HuH-7 (cell line): Measurements from ENCODE around the gene ST8SIA5.

Source experiments
- DNase-seq: peaks from one replicate; pipeline ENCODE4 v3.0.0; 2011; ENCODE audit warnings: low spot score

ST8SIA5 gene

GRCh38 chr18:46706968-46707367, 49.9 kb downstream of the ST8SIA5 start:
- DNase-seq = no peak

DNA sequence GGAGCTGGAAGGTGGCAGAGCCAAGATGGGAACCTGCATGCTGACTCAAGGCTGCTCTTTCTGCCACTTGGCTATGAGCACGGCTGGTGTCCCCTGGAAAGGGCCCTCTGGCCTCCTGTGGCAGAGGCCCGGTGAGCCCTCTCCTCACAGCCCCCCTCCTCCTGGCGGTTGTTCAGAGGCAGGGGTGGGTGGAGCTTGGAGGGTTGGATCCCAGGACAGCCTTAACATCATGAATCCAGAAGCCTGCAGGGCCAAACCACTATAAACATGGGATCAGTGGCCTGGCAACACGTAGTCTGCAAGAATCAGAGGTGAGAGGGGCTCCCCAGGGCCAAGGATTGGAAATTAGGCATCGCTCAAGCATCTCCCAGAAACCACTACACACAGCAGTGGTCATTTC, 51.3 kb downstream of the ST8SIA5 start:
- DNase-seq = no peak

DNA sequence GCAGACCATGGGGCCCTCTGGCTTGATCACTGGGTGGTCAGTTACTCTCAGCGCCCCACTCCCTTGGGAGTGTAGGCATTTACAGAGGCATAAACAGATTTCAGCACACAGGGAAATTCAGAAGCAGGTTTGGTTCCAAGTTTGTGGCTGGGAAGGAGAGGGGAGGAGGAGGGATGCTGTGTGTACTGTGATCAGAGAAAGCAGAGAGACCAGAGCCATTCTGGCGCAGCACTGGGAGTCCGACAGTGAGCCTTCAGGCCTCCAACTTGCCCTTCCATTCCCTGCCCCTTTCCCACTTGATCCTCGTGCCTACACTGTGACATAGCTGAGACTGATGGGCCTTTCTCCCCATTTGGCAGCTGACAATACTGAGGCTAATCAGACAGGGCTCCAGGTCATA, 52.0 kb downstream of the ST8SIA5 start:
- no peak for DNase-seq

GRCh38 chr18:46704189-46704588, 52.7 kb downstream of the ST8SIA5 start:
- no peak for DNase-seq

GRCh38 chr18:46702471-46702870, 54.4 kb downstream of the ST8SIA5 start:
- DNase-seq = no peak

DNA sequence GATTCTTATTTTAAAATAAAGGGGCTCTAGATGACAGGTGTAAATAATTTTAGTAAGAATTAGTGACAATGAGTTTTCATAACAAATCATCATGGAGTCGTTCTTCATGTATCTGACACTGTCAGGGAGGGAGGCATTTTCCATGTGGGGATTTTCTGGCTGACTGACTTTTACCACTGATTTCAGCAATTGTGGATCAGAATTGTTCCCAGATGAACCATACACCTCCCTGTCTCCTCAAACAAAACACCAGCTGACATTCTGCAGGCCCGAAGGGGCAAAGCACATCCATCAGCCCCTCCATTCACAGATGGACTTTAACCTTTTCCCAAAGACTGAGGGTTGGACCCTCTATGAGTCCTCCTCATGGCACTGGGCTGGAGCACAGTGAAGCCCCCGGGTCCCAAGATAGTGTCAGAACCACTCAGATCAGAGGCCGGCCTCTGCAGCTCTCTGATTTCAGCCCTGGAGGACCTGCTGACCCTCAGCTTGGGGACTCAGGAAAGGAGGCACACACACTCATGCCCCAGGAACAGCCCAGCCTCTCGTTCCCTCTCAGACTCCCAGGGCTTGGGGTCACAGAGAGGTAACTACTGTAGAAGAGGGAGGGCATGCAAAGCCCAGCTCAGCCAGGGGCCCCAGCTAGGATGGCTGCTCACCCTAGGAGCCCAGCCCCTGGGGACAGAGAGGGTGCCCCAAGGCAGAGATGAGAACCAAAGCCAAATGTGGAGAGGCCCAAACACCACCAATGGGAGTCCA, 56.6 kb downstream of the ST8SIA5 start:
- no peak for DNase-seq

- DNase-seq = no peak
These were observed 60.2 kb downstream of the ST8SIA5 start for GRCh38 chr18:46696702-46697101.

DNA sequence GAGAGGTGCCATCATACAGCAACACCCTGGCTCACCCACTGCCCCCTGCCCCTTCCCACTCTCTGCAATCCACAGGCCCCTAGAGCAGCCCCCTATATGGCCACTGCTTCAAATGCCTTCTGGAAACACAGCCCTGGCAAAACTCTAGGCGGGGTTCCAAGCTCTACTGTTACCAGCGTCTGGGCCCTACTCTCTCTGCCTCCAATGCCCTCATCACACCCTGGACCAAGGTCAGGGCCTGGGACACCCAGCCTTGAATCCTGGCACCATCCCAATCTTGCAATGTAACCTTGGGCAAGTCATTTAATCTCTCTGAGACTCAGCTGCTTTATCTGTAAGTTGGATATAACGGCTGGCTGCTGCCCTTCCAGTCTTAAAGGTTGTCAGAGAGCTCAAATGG, 60.6 kb downstream of the ST8SIA5 start:
- no peak for DNase-seq

- no peak for DNase-seq
These were observed 62.9 kb downstream of the ST8SIA5 start for GRCh38 chr18:46693996-46694395.

GRCh38 chr18:46688853-46689525, 67.9 kb downstream of the ST8SIA5 start:
- DNase-seq = no peak

- no peak for DNase-seq
These were observed 70.7 kb downstream of the ST8SIA5 start for GRCh38 chr18:46686186-46686585.

- no peak for DNase-seq
These were observed 73.6 kb downstream of the ST8SIA5 start for GRCh38 chr18:46683252-46683651.

- DNase-seq = no peak
These were observed 75.8 kb downstream of the ST8SIA5 start for GRCh38 chr18:46680784-46681695.

- no peak for DNase-seq
These were observed 76.8 kb downstream of the ST8SIA5 start for GRCh38 chr18:46679846-46680598.

DNA sequence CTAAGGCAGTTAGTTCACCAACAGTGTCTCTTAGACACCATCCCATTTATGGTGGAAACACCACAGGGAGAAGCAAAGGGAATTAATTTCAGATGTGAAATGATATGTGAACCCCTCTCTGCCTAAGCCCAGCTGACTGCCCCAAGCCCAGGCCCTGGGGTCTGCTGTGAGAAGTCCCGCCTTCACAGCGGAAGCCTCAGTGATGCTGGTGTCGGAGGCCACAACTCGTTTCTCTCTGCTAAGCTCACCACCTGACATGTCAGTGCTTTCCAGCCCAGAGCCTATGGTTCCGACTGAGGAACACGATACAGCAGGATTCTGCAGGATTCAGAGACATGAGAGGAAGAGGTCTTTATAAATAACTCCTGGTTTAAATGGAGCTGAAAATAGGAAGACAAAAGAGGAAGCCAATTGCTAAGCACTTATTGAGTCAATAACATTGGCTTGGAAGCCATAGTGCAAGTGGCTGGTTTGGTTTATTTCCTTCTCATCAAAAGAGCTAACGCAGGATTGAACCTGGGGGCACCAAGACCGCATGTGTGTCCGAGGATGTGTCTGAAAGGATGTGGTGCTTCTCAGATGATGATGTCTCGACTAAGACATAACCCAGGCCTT, 78.0 kb downstream of the ST8SIA5 start:
- DNase-seq = no peak

GRCh38 chr18:46678041-46678440, 78.8 kb downstream of the ST8SIA5 start:
- DNase-seq = no peak

- peak; percentile 20 for DNase-seq
These were observed 79.2 kb downstream of the ST8SIA5 start for GRCh38 chr18:46677611-46678010.

GRCh38 chr18:46676182-46676835, 80.5 kb downstream of the ST8SIA5 start:
- DNase-seq = no peak

GRCh38 chr18:46675112-46675511, 81.7 kb downstream of the ST8SIA5 start:
- no peak for DNase-seq

DNA sequence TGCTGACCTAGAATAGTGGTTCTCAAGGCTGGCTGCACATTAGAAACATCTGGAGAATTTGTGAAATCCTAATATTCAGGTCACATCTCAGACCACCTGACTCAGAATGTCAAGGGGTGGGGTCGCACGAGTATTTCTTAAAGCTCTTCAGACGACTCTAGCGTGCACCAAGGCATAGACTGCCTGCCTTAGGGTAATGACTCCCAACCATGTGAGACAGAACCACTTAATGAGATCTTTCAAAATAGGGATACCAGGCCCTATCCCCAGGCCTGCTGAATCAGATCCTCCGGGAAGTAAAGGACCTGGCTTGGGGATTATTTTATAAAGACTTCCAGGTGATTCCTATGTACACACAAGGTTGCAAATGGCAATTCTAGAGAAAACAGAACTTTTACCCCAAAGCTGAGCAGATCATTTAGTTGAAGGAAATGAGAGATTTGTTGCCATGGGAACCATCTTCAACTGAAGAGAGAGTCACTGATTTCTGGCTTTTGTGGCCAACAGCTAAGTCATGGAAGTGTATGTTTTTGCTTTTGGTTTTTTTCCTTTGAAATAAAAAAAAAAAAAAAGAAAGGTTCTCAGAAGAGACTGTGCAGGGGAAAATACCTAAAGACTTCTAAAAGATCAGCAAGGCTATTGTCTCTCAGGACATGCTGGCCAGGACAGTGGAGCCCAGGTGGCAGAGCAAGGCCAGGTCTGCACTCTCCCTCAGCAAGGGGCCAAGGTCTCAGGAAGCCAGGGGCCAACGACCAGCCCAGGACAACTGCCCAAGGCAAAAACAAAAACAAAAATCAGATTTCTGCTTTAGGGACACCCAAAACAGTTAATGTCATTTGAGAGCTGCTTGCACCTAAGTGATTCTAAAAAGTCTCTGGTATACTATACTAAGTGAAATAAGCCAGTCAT, 84.5 kb downstream of the ST8SIA5 start:
- DNase-seq = no peak
